NOMO-1 treated with dmso at 0.1 percent for 144 hours (cell line): Measurements from ENCODE around the gene ZNF407.

ENCODE experiments used
- DNase-seq: peaks from one replicate; lab custom pipeline; 2025; ENCODE audit not compliant: unreplicated experiment; lab: John Stamatoyannopoulos, UW

ZNF407 gene

GRCh38 chr18:74820160-74820780 is 222.6 kb downstream of the ZNF407 start:
- DNase-seq = no peak

- no peak for DNase-seq
These were observed 227.8 kb downstream of the ZNF407 start for GRCh38 chr18:74825460-74825859.

- no peak for DNase-seq
These were observed 228.9 kb downstream of the ZNF407 start for GRCh38 chr18:74826572-74826971.

- DNase-seq = no peak
These were observed 230.5 kb downstream of the ZNF407 start for GRCh38 chr18:74828200-74828599.

- no peak for DNase-seq
These were observed 234.0 kb downstream of the ZNF407 start for GRCh38 chr18:74831571-74832250.

- DNase-seq = no peak
These were observed 234.7 kb downstream of the ZNF407 start for GRCh38 chr18:74832381-74832780.

GRCh38 chr18:74832999-74833398 is 235.3 kb downstream of the ZNF407 start:
- no peak for DNase-seq

GRCh38 chr18:74834424-74835309 is 237.0 kb downstream of the ZNF407 start:
- DNase-seq = no peak

GRCh38 chr18:74836296-74837139 is 238.8 kb downstream of the ZNF407 start:
- no peak for DNase-seq

GRCh38 chr18:74840492-74841167 is 243.0 kb downstream of the ZNF407 start:
- DNase-seq = no peak

GRCh38 chr18:74841248-74841647 is 243.6 kb downstream of the ZNF407 start:
- no peak for DNase-seq

- no peak for DNase-seq
These were observed 251.6 kb downstream of the ZNF407 start for GRCh38 chr18:74849301-74849700.

- DNase-seq = no peak
These were observed 258.8 kb downstream of the ZNF407 start for GRCh38 chr18:74856434-74856833.

GRCh38 chr18:74856928-74857327 is 259.3 kb downstream of the ZNF407 start:
- DNase-seq = no peak

GRCh38 chr18:74857901-74858300 is 260.2 kb downstream of the ZNF407 start:
- DNase-seq = no peak

- no peak for DNase-seq
These were observed 263.5 kb downstream of the ZNF407 start for GRCh38 chr18:74861154-74861553.

GRCh38 chr18:74862094-74862493 is 264.4 kb downstream of the ZNF407 start:
- DNase-seq = no peak

- no peak for DNase-seq
These were observed 268.9 kb downstream of the ZNF407 start for GRCh38 chr18:74866577-74866976.

GRCh38 chr18:74868461-74868860 is 270.8 kb downstream of the ZNF407 start:
- DNase-seq = no peak
